Mucosa of descending colon (tissue), 3 donors: ENCODE measurements around the gene NTN1. TPM values are rescaled to one million over a fixed set of nuclear protein-coding genes. Genes with fewer than 3 reads are reported as not detected.

Source experiments
- ATAC-seq: fragments of 200-7000 bp; cut with Tn5 transposase; one replicate; pipeline ENCODE4 v1.9.1; 2020; ENCODE audit warnings: mild to moderate bottlenecking, moderate library complexity
- DNase-seq, 3 donors: peaks; one replicate each; pipeline ENCODE4 v3.0.0-alpha.2; 2020
- H3K36me3 ChIP-seq: fragments of 200-600 bp; one replicate; pipeline ENCODE4 v1.8.0; 2021; ENCODE audit warnings: low read depth, mild to moderate bottlenecking
- H3K4me1 ChIP-seq: fragments of 200-600 bp; one replicate; pipeline ENCODE4 v1.8.0; 2021; ENCODE audit warnings: low read depth, mild to moderate bottlenecking
- H3K4me3 ChIP-seq: fragments of 200-600 bp; one replicate; pipeline ENCODE4 v1.8.0; 2021; ENCODE audit warnings: mild to moderate bottlenecking
- H3K9me3 ChIP-seq: fragments of 200-600 bp; one replicate; pipeline ENCODE4 v1.8.0; 2021; ENCODE audit warnings: mild to moderate bottlenecking
- CTCF ChIP-seq: fragments of 200-600 bp; IDR thresholded peaks from one replicate; pipeline ENCODE4 v1.8.0; 2022; ENCODE audit warnings: antibody characterized with exemption, mild to moderate bottlenecking
- intact Hi-C, 2 donors: fragments of 100-400 bp; cut with DNase I in 1 of 2; cut with micrococcal nuclease in 1 of 2; formaldehyde crosslinking; loops; one replicate each; pipeline versions ENCODE4 v1.11.0 to v1.11.1; 2022; cut with DNase I, micrococcal nuclease
- total RNA-seq, 3 donors: library from RNA; stranded (reverse); fragmentation: NEBNext Ultra II Directional in 2 of 3; extraction: Animal tissue kit (Norgen Biotek cat#: 25700) in 2 of 3; gene quantifications; one replicate each; pipeline versions ENCODE4 v1.2.1 to v1.2.4, GENCODE V29; 2021 to 2023
- donor health status: DM: no; HTN: no; CAD: no; lungs with moderate emphysema.
- donor health status: DM: no; HTN: no; CAD: no.
- donor health status: DM: no; HTN: yes; CAD: no.

NTN1 gene
- total RNA-seq, 3 donors from 2014 or later = 3.7 to 61.8 (median 4.0) TPM

- Histone ChIP-seq H3K36me3 (no peaks in the 10 kb centered on the region), H3K9me3 (no peaks in the 10 kb centered on the region), H3K4me1 (no peaks in the 10 kb centered on the region), H3K4me3 (no peak overlapping the region)
- no peak for ATAC-seq
- intact Hi-C loops = no loop called here
- peak in 1 of 3 donors; percentile 41 for DNase-seq
- TF ChIP-seq CTCF = no peak
These were observed 203.2 kb downstream of the NTN1 start for GRCh38 chr17:9224485-9224884.

GRCh38 chr17:9225305-9226101 lies 204.2 kb downstream of the NTN1 start:
- H3K9me3 ChIP-seq = no peaks in the 10 kb centered on the region
- no peaks in the 10 kb centered on the region for H3K36me3 ChIP-seq
- no peak for TF ChIP-seq CTCF
- no peaks in the 10 kb centered on the region for H3K4me1 ChIP-seq
- ATAC-seq (no peak), DNase-seq (peak in 1 of 3 donors; percentile 40)
- intact Hi-C loops = no loop called here
- no peak overlapping the region for H3K4me3 ChIP-seq

GRCh38 chr17:9226130-9226793 lies 205.0 kb downstream of the NTN1 start:
- peak in 1 of 3 donors; percentile 47 for DNase-seq
- no peak for ATAC-seq
- Histone ChIP-seq H3K9me3 (no peaks in the 10 kb centered on the region), H3K4me3 (no peak overlapping the region), H3K4me1 (no peaks in the 10 kb centered on the region), H3K36me3 (no peaks in the 10 kb centered on the region)
- intact Hi-C loops = no loop called here
- TF ChIP-seq CTCF = no peak

GRCh38 chr17:9226794-9227135 lies 205.5 kb downstream of the NTN1 start:
- H3K36me3 ChIP-seq = no peaks in the 10 kb centered on the region
- no peak for TF ChIP-seq CTCF
- ATAC-seq (peak; percentile 47), DNase-seq (peak in 1 of 3 donors; percentile 66)
- no peak overlapping the region for H3K4me3 ChIP-seq
- H3K9me3 ChIP-seq = no peaks in the 10 kb centered on the region
- intact Hi-C loops = no loop called here
- no peaks in the 10 kb centered on the region for H3K4me1 ChIP-seq

GRCh38 chr17:9227819-9228407 lies 206.6 kb downstream of the NTN1 start:
- Histone ChIP-seq H3K36me3 (no peaks in the 10 kb centered on the region), H3K4me1 (no peaks in the 10 kb centered on the region), H3K9me3 (no peaks in the 10 kb centered on the region), H3K4me3 (no peak overlapping the region)
- no peak for TF ChIP-seq CTCF
- DNase-seq (peak in 1 of 3 donors; percentile 25), ATAC-seq (no peak)
- intact Hi-C loops = no loop called here
